Mesendoderm (in vitro differentiated cells): ENCODE measurements around the gene POLRMT.
"Not testable (repeated sequence)": the region's sequence is repeated elsewhere in the genome, so short reads cannot be mapped to it uniquely, and the experiment has no call there.

Source experiments
- DNase-seq: peaks from one replicate; pipeline ENCODE4 v3.0.0; 2013
- H2AK5ac ChIP-seq: 2 replicates; pipeline ENCODE4 v1.6.1; 2013; ENCODE audit warnings: low read length, inconsistent platforms
- H2BK120ac ChIP-seq: 2 replicates; pipeline ENCODE4 v1.6.1; 2013; ENCODE audit warnings: low read depth, mild to moderate bottlenecking, low read length, moderate library complexity, mixed read lengths
- H2BK15ac ChIP-seq: replicated peaks from 2 replicates; pipeline ENCODE4 v1.6.1; 2013; ENCODE audit warnings: low read depth, mild to moderate bottlenecking, moderate library complexity
- H2BK5ac ChIP-seq: 2 replicates; pipeline ENCODE4 v1.6.1; 2013; ENCODE audit warnings: low read length, inconsistent platforms
- H3K18ac ChIP-seq: 2 replicates; pipeline ENCODE4 v1.6.1; 2013; ENCODE audit warnings: mild to moderate bottlenecking, low read length, mixed read lengths
- H3K23ac ChIP-seq: one replicate; pipeline ENCODE4 v1.6.1; 2013; ENCODE audit warnings: low read length
- H3K27ac ChIP-seq: 2 replicates; pipeline ENCODE4 v1.5.1; 2013; ENCODE audit warnings: low read depth, mild to moderate bottlenecking, inconsistent platforms, low read length, moderate library complexity
- H3K27me3 ChIP-seq: 2 replicates; pipeline ENCODE4 v1.6.1; 2013; ENCODE audit warnings: low read length, control low read depth, mild to moderate bottlenecking, inconsistent platforms; ENCODE audit not compliant: insufficient read depth, poor library complexity
- H3K36me3 ChIP-seq: 2 replicates; pipeline ENCODE4 v1.6.1; 2013; ENCODE audit warnings: low read length, inconsistent platforms; ENCODE audit not compliant: control insufficient read depth, insufficient read depth
- H3K4ac ChIP-seq: one replicate; pipeline ENCODE4 v1.6.1; 2013; ENCODE audit warnings: low read depth, mild to moderate bottlenecking, low read length, moderate library complexity
- H3K4me1 ChIP-seq: 2 replicates; pipeline ENCODE4 v1.6.1; 2013; ENCODE audit warnings: low read depth, low read length, inconsistent platforms; ENCODE audit not compliant: control insufficient read depth
- H3K4me2 ChIP-seq: 2 replicates; pipeline ENCODE4 v1.6.1; 2013; ENCODE audit warnings: low read length
- H3K4me3 ChIP-seq: 2 replicates; pipeline ENCODE4 v1.5.1; 2013; ENCODE audit warnings: mild to moderate bottlenecking, low read length
- H3K56ac ChIP-seq: one replicate; pipeline ENCODE4 v1.6.1; 2013; ENCODE audit warnings: low read length
- H3K79me1 ChIP-seq: 2 replicates; pipeline ENCODE4 v1.6.1; 2013; ENCODE audit warnings: low read length, inconsistent platforms
- H3K79me2 ChIP-seq: 2 replicates; pipeline ENCODE4 v1.6.1; 2013; ENCODE audit warnings: mild to moderate bottlenecking, low read length; ENCODE audit not compliant: control insufficient read depth, insufficient read depth
- H3K9ac ChIP-seq: 2 replicates; pipeline ENCODE4 v1.6.1; 2013; ENCODE audit warnings: low read length, inconsistent platforms
- H4K5ac ChIP-seq: one replicate; pipeline ENCODE4 v1.6.1; 2013; ENCODE audit warnings: low read length
- H4K8ac ChIP-seq: one replicate; pipeline ENCODE4 v1.6.1; 2013; ENCODE audit warnings: low read depth, mild to moderate bottlenecking, control low read depth, low read length, moderate library complexity
- WGBS: extraction: QIAGEN DNeasy Blood & Tissue Kit; methylation state at CpG from one replicate; pipeline ENCODE4 v1.1.7; 2013; ENCODE audit warnings: low lambda C conversion rate, missing lambda C conversion rate; ENCODE audit not compliant: insufficient coverage; ENCODE audit errors: extremely low coverage; 5-methylcytosine and 5-hydroxymethylcytosine counted together

The POLRMT gene

GRCh38 chr19:605061-605971 is 28.0 kb downstream of the POLRMT start:
- no CpG with 5 or more reads among the region's 34 CpGs for WGBS

GRCh38 chr19:604355-604754 is 29.0 kb downstream of the POLRMT start:
- Histone ChIP-seq H4K8ac (no peak overlapping the region), H3K79me1 (no peaks in the 10 kb centered on the region), H3K79me2 (no peaks in the 10 kb centered on the region), H3K27ac (no peak overlapping the region), H3K4ac (no peak overlapping the region), H3K36me3 (no peaks in the 10 kb centered on the region), H3K27me3 (no peaks in the 10 kb centered on the region), H3K9ac (no peak overlapping the region), H2BK120ac (no peak overlapping the region), H3K18ac (no peak overlapping the region), H2AK5ac (no peak overlapping the region), H3K4me1 (no peaks in the 10 kb centered on the region), H3K23ac (no peak overlapping the region), H3K4me3 (no peak overlapping the region), H2BK15ac (no peak overlapping the region), H3K4me2 (no peak overlapping the region), H2BK5ac (no peak overlapping the region), H4K5ac (no peak overlapping the region), H3K56ac (no peak overlapping the region)
- no CpG with 5 or more reads among the region's 11 CpGs for WGBS
- DNase-seq = peak; percentile 59

More at GRCh38 chr19:605061-605971, 28.0 kb downstream of the POLRMT start:
- H3K36me3 ChIP-seq, H3K27me3 ChIP-seq, H3K4me2 ChIP-seq, H4K8ac ChIP-seq, H3K4me3 ChIP-seq, H4K5ac ChIP-seq, H3K18ac ChIP-seq, H3K4me1 ChIP-seq, H3K23ac ChIP-seq, H3K79me2 ChIP-seq, H3K4ac ChIP-seq, H2AK5ac ChIP-seq, H3K9ac ChIP-seq, H2BK5ac ChIP-seq, H2BK120ac ChIP-seq, H2BK15ac ChIP-seq, H3K27ac ChIP-seq, DNase-seq, H3K79me1 ChIP-seq: not testable (repeated sequence)
- peak overlapping the region; percentile 25 for H3K56ac ChIP-seq

DNA sequence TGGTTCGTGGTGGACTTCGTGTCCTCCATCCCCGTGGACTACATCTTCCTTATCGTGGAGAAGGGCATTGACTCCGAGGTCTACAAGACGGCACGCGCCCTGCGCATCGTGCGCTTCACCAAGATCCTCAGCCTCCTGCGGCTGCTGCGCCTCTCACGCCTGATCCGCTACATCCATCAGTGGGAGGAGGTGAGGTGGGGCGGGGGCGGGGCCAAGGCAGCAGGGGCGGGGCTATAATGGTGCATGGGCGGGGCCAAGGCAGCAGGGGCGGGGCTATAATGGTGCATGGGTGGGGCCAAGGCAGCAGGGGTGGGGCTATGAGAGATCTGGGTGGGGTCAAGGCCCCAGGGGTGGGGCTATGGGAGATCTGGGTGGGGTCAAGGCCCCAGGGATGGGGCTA is 29.6 kb downstream of the POLRMT start:
- not testable (repeated sequence) for H3K36me3 ChIP-seq, H2BK5ac ChIP-seq, H4K5ac ChIP-seq, H2BK15ac ChIP-seq, H3K4me1 ChIP-seq, H2AK5ac ChIP-seq, H3K9ac ChIP-seq, H2BK120ac ChIP-seq, H3K23ac ChIP-seq, H3K27me3 ChIP-seq, H3K79me2 ChIP-seq, DNase-seq, H3K79me1 ChIP-seq, H3K27ac ChIP-seq, H4K8ac ChIP-seq, H3K56ac ChIP-seq, H3K18ac ChIP-seq, H3K4me3 ChIP-seq, H3K4me2 ChIP-seq, H3K4ac ChIP-seq
- WGBS = no CpG with 5 or more reads among the region's 20 CpGs

DNA sequence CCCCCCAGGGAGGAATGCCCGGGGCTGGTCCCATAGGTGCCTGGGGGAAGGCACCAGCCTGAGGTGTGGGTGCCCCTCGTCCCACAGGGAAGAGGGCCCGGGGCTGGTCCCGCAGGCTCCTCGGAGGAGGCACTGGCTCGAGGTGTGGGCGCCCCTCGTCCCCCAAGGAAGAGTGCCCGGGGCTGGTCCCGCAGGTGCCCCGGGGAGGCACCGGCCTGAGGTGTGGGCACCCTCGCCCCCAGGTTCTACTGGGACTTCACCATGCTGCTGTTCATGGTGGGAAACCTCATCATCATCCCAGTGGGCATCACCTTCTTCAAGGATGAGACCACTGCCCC is 30.1 kb downstream of the POLRMT start:
- H3K79me2 ChIP-seq, H2AK5ac ChIP-seq, H2BK120ac ChIP-seq, H3K4ac ChIP-seq, H2BK15ac ChIP-seq, H3K79me1 ChIP-seq, H3K4me1 ChIP-seq, H3K4me3 ChIP-seq, H3K9ac ChIP-seq, H3K4me2 ChIP-seq, H3K18ac ChIP-seq, H3K27me3 ChIP-seq, H3K27ac ChIP-seq, H3K56ac ChIP-seq, DNase-seq, H3K23ac ChIP-seq, H2BK5ac ChIP-seq, H4K5ac ChIP-seq, H4K8ac ChIP-seq, H3K36me3 ChIP-seq: not testable (repeated sequence)
- WGBS = no CpG with 5 or more reads among the region's 13 CpGs

GRCh38 chr19:602391-603301 is 30.7 kb downstream of the POLRMT start:
- no peak overlapping the region for H2AK5ac ChIP-seq
- H3K23ac ChIP-seq = no peak overlapping the region
- H3K27ac ChIP-seq = no peak overlapping the region
- no peak overlapping the region for H4K5ac ChIP-seq
- H3K27me3 ChIP-seq = no peaks in the 10 kb centered on the region
- H3K9ac ChIP-seq = no peak overlapping the region
- no peak overlapping the region for H2BK5ac ChIP-seq
- DNase-seq = no peak
- no peaks in the 10 kb centered on the region for H3K4me1 ChIP-seq
- no peak overlapping the region for H3K18ac ChIP-seq
- no peak overlapping the region for H3K4ac ChIP-seq
- H3K4me3 ChIP-seq = no peak overlapping the region
- H3K79me2 ChIP-seq = no peaks in the 10 kb centered on the region
- H3K4me2 ChIP-seq = no peak overlapping the region
- H3K56ac ChIP-seq = no peak overlapping the region
- WGBS = no CpG with 5 or more reads among the region's 35 CpGs
- H4K8ac ChIP-seq = no peak overlapping the region
- H3K36me3 ChIP-seq = no peaks in the 10 kb centered on the region
- no peak overlapping the region for H2BK15ac ChIP-seq
- H3K79me1 ChIP-seq = no peaks in the 10 kb centered on the region
- no peak overlapping the region for H2BK120ac ChIP-seq
